MCF 10A (cell line): ENCODE measurements around the gene KNG1. TPM values are rescaled to one million over a fixed set of nuclear protein-coding genes. Genes with fewer than 3 reads are reported as not detected.

Experiments
- BruUV-seq: library from RNA; stranded (reverse); fragments of 400-500 nt; replicated peaks from 2 replicates; lab custom pipeline; 2021; lab: Mats Ljungman, UMichigan
- CTCF ChIA-PET: fragments of 300-600 bp; sonication (Branson Sonifier 250); formaldehyde crosslinking; extraction: SDS; loops from one replicate; lab custom pipeline; 2021; ENCODE audit warnings: antibody characterized with exemption, inconsistent platforms; lab: Yijun Ruan, JAX
- POLR2A ChIA-PET: fragments of 300-600, 350-650 bp; sonication (Branson Sonifier 250); formaldehyde crosslinking; extraction: SDS; loops from one replicate; lab custom pipeline; 2020; ENCODE audit warnings: antibody characterized with exemption, inconsistent platforms; lab: Yijun Ruan, JAX
- DNase-seq: peaks from one replicate; pipeline ENCODE4 v3.0.0-alpha.2; 2018; ENCODE audit not compliant: unreplicated experiment
- H3K27ac Mint-ChIP-seq: one replicate; pipeline ENCODE4 v1.8.0; 2022; ENCODE audit warnings: mild to moderate bottlenecking, low read depth, mixed read lengths; ENCODE audit not compliant: unreplicated experiment
- H3K27me3 Mint-ChIP-seq: one replicate; pipeline ENCODE4 v1.8.0; 2022; ENCODE audit warnings: mixed read lengths; ENCODE audit not compliant: insufficient read depth, unreplicated experiment
- H3K36me3 Mint-ChIP-seq: one replicate; pipeline ENCODE4 v1.8.0; 2022; ENCODE audit warnings: mild to moderate bottlenecking, moderate library complexity, mixed read lengths; ENCODE audit not compliant: insufficient read depth, unreplicated experiment
- H3K4me1 Mint-ChIP-seq: one replicate; pipeline ENCODE4 v1.8.0; 2022; ENCODE audit warnings: mixed read lengths; ENCODE audit not compliant: insufficient read depth, unreplicated experiment
- H3K4me3 Mint-ChIP-seq: one replicate; pipeline ENCODE4 v1.8.0; 2022; ENCODE audit warnings: mild to moderate bottlenecking, moderate library complexity, mixed read lengths; ENCODE audit not compliant: unreplicated experiment
- H3K9me3 Mint-ChIP-seq: one replicate; pipeline ENCODE4 v1.8.0; 2022; ENCODE audit warnings: mixed read lengths; ENCODE audit not compliant: unreplicated experiment
- intact Hi-C: fragments of 100-400 bp; cut with micrococcal nuclease; formaldehyde crosslinking; loops from 2 replicates; pipeline ENCODE4 v1.14.1; 2022
- total RNA-seq: library from RNA; stranded (reverse); gene quantifications from 2 replicates; pipeline ENCODE4 v1.2.3, GENCODE V29; 2022
- TF ChIP-seq, protein P1 (sequence below): fragments of 200-600 bp; IDR thresholded peaks from one replicate; pipeline ENCODE4 v1.8.0; 2022; ENCODE audit warnings: antibody characterized with exemption, mild to moderate bottlenecking; ENCODE audit not compliant: unreplicated experiment

Gene KNG1
- total RNA-seq, 1 experiment from 2014 or later, result not detected

DNA sequence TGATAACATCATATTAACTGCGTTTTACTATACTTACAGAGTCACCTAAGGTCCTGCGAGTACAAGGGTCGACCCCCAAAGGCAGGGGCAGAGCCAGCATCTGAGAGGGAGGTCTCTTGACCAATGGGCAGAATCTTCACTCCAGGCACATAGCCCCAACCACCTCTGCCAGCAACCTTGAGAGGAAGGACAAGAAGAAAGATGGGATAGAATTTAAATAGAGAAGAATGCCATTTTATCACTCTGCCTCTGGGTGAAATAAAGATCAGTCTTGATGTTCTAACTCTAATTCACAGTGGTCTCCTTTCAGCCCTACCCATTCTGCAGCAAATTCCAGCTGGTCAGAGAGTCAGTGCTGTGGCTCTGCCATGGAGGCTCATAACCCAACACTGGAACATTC, 26.5 kb downstream of the KNG1 start:
- peaks cover 4% of the 10 kb centered on the region for H3K36me3 Mint-ChIP-seq
- TF ChIP-seq, protein P1, sequence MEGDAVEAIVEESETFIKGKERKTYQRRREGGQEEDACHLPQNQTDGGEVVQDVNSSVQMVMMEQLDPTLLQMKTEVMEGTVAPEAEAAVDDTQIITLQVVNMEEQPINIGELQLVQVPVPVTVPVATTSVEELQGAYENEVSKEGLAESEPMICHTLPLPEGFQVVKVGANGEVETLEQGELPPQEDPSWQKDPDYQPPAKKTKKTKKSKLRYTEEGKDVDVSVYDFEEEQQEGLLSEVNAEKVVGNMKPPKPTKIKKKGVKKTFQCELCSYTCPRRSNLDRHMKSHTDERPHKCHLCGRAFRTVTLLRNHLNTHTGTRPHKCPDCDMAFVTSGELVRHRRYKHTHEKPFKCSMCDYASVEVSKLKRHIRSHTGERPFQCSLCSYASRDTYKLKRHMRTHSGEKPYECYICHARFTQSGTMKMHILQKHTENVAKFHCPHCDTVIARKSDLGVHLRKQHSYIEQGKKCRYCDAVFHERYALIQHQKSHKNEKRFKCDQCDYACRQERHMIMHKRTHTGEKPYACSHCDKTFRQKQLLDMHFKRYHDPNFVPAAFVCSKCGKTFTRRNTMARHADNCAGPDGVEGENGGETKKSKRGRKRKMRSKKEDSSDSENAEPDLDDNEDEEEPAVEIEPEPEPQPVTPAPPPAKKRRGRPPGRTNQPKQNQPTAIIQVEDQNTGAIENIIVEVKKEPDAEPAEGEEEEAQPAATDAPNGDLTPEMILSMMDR, result no peak
- no peak for DNase-seq
- peaks cover 7% of the 10 kb centered on the region for H3K4me1 Mint-ChIP-seq
- no peak overlapping the region for H3K4me3 Mint-ChIP-seq
- ChIA-PET CTCF (no interaction called here), POLR2A (no interaction called here)
- intact Hi-C loops, result no loop called here
- H3K27me3 Mint-ChIP-seq, result no peaks in the 10 kb centered on the region
- BruUV-seq, result no TSS peak
- H3K27ac Mint-ChIP-seq, result no peak overlapping the region
- H3K9me3 Mint-ChIP-seq, result peaks cover 7% of the 10 kb centered on the region

DNA sequence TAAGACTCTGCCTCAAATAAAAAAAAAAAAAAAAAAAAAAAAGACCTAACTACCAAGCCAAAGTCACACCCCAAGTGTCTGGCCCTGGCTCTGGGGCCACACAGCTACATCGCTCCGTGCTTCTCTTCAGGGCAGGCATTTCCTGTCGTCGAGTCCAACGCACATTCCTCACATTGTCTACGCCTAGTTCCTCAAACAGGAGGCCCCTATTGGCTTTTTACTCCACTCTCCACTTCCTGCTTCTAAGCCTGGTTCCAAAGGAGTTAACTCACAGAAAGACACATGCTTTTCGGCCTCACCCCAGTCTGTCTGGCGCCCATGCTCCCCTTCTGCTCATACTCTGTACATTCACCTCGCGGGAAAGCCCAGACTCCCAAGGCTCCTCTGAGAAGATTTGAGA, 28.8 kb downstream of the KNG1 start:
- Mint-ChIP-seq H3K36me3 (peaks cover 4% of the 10 kb centered on the region), H3K4me3 (peak overlapping the region; percentile 6), H3K9me3 (peaks cover 7% of the 10 kb centered on the region), H3K27ac (peak overlapping the region; percentile 89), H3K27me3 (no peaks in the 10 kb centered on the region), H3K4me1 (peaks cover 7% of the 10 kb centered on the region)
- ChIA-PET POLR2A (interaction anchor here (0.7 to 2.2 kb wide), 3 partner anchors 31 to 50 kb away, joined by 3 to 15 read pairs (median 3); partner anchors contain the start of gene EIF4A2), CTCF (interaction anchor here (0.6 to 1.0 kb wide), 2 partner anchors 8 to 128 kb away, joined by 3 read pairs; no protein-coding TSS in a partner anchor)
- intact Hi-C loops, result no loop called here
- no TSS peak for BruUV-seq
- TF ChIP-seq, protein P1, result no peak
- peak; percentile 85 for DNase-seq

DNA sequence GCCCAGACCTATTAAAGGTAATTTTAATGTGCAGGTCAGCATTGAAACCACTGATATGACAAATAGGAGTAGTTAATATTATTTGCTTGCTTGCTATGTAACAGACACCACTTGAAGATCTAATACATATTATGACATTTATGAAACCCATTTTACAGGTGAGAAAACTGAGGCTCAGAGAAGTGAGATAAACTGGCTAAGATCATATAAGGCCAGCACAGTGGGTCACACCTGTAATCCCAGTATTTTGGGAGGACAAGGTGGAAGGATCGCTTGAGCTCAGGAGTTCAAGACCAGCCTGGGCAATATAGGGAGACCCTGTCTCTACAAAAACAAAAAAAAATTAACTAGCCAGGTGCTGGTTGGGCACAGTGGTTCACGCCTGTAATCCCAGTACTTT, 33.2 kb downstream of the KNG1 start:
- POLR2A ChIA-PET, result interaction anchor here (0.6 to 7.4 kb wide), 4 partner anchors 34 to 159 kb away, joined by 3 to 82 read pairs (median 5); partner anchors contain the start of gene EIF4A2
- intact Hi-C loops, result no loop called here
- peaks cover 20% of the 10 kb centered on the region for H3K4me1 Mint-ChIP-seq
- H3K27me3 Mint-ChIP-seq, result no peaks in the 10 kb centered on the region
- CTCF ChIA-PET, result interaction anchor here (0.6 to 7.2 kb wide), 2 partner anchors 135 to 207 kb away, joined by 4 to 61 read pairs; no protein-coding TSS in a partner anchor
- no peak overlapping the region for H3K27ac Mint-ChIP-seq
- no peak for DNase-seq
- peaks cover 4% of the 10 kb centered on the region for H3K36me3 Mint-ChIP-seq
- BruUV-seq, result no TSS peak
- TF ChIP-seq, protein P1, result no peak
- H3K4me3 Mint-ChIP-seq, result no peak overlapping the region
- H3K9me3 Mint-ChIP-seq, result peaks cover 7% of the 10 kb centered on the region

DNA sequence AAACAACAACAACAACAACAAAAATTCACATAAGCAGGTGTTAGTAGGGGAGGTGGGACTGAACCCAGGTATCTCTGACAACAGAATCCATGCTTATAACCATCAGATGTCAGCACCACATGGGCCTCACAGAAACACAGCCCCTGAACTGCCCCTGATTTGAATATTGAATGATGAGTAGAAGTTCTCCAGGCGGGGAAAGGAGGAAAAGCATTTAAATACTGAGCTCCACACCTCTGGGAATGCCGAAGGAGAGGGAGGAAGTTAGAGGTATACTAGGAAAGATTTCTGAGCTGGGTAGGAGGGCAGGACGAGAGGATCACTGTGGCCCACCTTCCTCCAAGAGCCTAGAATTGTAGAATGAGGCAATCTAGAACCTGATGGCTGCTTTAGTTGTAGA, 34.3 kb downstream of the KNG1 start:
- ChIA-PET CTCF (interaction anchor here (7.2 kb wide), 1 partner anchor 136 kb away, joined by 61 read pairs; no protein-coding TSS in a partner anchor), POLR2A (interaction anchor here (1.2 to 7.4 kb wide), 7 partner anchors 13 to 181 kb away, joined by 3 to 82 read pairs (median 12); partner anchors contain the start of genes DNAJB11, EIF4A2 and FETUB)
- Mint-ChIP-seq H3K9me3 (no peaks in the 10 kb centered on the region), H3K4me3 (no peak overlapping the region), H3K27me3 (no peaks in the 10 kb centered on the region), H3K4me1 (peaks cover 13% of the 10 kb centered on the region), H3K36me3 (peaks cover 4% of the 10 kb centered on the region), H3K27ac (no peak overlapping the region)
- no TSS peak for BruUV-seq
- no peak for DNase-seq
- intact Hi-C loops, result no loop called here
- TF ChIP-seq, protein P1, result no peak
